GM12872 (cell line): Measurements from ENCODE around the gene CACNA2D4.
A peak's percentile ranks its signal among the peaks of the same experiment; 100 is the strongest.

ENCODE experiments used
- CTCF ChIP-seq: IDR thresholded peaks from 3 replicates; pipeline ENCODE4 v1.5.1; 2011; ENCODE audit warnings: low read depth, mild to moderate bottlenecking, low read length, moderate library complexity; ENCODE audit not compliant: insufficient read depth

The CACNA2D4 gene

DNA sequence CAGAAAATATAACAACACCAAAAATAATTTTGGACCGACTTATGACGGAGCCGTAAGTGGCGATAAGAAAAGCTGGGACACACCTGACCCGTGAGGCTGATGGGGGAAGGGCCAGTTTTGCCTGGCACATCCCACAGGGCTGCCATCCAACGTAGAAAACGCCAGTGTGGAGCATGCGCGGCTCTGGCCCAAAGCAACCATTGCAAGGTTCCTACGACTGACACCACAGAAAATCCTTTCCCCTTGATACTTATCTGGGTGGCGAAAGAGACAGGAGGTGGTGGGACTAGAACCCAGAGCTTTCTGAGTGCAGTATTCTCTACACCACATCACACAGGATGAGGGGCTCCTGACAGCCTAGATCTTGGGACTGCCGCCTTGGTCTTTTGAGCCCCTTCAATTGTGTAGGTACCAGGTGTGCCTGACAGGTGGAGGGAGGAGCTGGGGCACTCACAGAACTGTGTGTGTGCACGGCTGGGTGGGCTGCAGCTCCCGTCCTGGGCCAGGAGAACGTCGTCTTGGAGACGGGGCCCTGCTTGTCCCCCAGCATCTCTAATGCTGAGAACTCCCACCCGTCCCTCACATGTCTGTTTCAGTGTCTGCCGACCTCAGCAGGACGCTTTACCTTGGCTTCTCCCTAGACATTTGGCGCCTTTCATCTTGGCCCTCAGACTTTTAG lies 17.4 kb upstream of the CACNA2D4 start:
- no peak for TF ChIP-seq CTCF

- TF ChIP-seq CTCF: no peak
Measured at GRCh38 chr12:1935242-1935641, 16.8 kb upstream of the CACNA2D4 start.

DNA sequence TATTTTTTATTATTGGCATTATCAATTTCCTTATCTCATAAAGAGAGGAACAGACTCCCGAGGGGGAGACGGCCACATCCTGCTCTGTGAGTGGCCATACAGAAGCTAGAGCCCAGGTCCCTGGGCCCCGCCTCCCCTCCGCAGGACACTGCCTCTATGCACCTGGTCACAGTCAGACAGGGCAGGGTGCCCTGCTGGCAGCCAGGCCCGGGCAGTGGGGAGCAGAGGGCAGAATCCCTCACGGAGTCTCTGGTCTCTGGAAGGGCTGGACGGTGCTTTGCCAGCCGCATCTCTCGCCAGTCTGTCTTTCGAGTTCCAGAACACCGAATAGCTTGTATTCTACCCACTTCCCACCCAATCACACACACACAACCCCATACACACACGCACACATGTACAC lies 16.4 kb upstream of the CACNA2D4 start:
- no peak for TF ChIP-seq CTCF

- TF ChIP-seq CTCF: no peak
Measured at GRCh38 chr12:1934068-1934467, 15.6 kb upstream of the CACNA2D4 start.

DNA sequence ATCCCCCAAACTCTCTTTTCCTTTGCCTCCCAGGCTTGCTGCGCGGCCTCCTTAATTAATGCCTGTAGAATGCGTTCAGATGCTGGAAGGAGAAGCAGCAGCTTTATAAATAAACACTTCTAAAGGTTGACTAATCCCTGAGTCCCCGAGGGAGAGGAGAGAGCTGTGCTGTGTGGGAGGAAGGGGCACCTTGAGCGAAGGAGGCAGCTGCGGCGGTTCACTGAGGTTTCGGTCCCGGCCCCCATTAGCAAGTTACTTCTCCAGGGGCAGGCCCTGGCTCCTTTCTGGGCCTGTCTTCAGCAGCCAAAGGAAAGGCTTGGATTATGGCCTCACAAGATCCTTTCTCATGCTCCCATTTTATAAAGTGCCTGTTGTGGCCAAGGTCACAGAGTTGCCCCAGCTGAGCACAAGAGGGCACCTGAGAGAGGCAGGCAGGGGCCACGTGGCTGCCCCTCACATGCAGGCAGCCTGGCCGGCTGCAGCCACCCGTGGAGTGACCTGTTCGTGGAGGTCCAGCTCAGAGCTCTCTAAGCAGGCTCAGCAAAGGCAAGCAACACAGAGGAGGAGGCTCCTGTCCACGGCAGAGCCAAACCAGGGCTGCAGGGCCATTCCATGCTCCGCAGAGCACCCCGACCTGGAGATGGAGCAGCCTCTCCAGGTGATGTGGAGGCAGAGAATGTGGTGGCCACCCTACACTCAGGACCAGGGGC lies 15.0 kb upstream of the CACNA2D4 start:
- TF ChIP-seq CTCF: peak; percentile 17; the same call in 1 of the 3 replicates

- no peak for TF ChIP-seq CTCF
Measured at GRCh38 chr12:1932264-1932777, 13.9 kb upstream of the CACNA2D4 start.

DNA sequence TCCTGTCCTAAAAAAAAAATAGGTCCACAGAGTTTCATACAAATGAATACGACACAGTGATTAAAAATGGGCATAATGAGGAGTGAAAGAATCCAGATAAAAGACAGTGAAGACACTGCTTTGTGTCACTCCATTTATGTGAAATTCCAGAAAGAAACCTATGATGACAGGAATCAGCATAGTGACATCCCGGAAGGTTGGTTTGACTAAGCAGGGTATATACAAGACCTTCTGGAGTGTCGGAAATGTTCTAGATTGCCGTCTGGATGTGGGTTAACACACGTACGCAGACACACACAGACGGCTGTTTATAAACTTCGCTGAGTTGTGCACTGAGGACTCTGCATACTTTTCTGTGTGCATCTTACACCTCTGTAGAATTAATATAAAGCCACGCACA lies 13.2 kb upstream of the CACNA2D4 start:
- TF ChIP-seq CTCF: no peak
